Right hindlimb (tissue), 1 donor: ENCODE results near the gene ZBTB2.
"Not testable (repeated sequence)": the region's sequence is repeated elsewhere in the genome, so short reads cannot be mapped to it uniquely, and the experiment has no call there.

Experiments
- DNase-seq: peaks from one replicate; pipeline ENCODE4 v3.0.0-alpha.2; 2018

The ZBTB2 gene

DNA sequence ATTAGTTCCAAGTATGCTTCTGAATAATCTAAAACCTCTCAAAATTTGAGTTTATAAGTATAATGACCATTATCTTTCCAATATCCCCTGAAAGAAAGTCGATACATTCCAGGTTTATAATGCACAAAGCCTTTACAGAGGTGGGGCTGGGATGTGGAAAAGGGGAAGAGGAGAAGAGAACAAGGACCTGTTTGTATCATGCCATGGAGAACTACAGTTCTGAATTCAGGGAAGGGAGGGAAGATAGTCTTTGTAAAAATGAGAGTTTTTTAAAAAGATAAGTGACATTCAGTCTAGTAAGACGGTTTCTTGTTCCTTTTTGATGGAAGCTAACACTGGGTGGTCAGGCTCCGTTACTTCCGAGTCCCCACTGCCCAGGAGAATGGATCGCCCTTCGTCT, 26.1 kb downstream of the ZBTB2 start:
- DNase-seq = no peak

- DNase-seq = no peak
Observed at GRCh38 chr6:151359486-151359885, 31.9 kb downstream of the ZBTB2 start.

DNA sequence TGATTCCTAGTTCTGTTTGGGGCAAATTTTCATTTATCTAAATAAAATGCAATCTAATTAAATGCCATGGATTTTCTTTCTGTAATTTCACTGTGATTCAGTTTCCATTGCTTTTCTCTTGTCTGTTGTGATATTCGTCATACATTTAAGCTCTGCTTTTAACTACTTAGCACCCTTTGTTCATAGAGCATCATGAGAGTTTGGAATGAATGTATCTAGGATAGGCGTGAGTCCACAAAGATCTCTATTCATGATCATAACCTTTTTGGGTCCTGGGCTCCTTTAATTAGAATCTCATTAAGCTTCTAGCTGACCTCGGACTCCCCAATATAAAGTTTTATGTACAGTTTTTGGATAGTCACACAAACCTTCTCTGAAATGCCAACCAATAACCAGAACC, 32.9 kb downstream of the ZBTB2 start:
- no peak for DNase-seq

- no peak for DNase-seq
Observed at GRCh38 chr6:151357758-151358436, 33.5 kb downstream of the ZBTB2 start.

- DNase-seq = not testable (repeated sequence)
Observed at GRCh38 chr6:151356983-151357382, 34.4 kb downstream of the ZBTB2 start.

GRCh38 chr6:151353795-151354194, 37.6 kb downstream of the ZBTB2 start:
- DNase-seq = no peak

- DNase-seq = no peak
Observed at GRCh38 chr6:151352410-151353396, 38.7 kb downstream of the ZBTB2 start.

DNA sequence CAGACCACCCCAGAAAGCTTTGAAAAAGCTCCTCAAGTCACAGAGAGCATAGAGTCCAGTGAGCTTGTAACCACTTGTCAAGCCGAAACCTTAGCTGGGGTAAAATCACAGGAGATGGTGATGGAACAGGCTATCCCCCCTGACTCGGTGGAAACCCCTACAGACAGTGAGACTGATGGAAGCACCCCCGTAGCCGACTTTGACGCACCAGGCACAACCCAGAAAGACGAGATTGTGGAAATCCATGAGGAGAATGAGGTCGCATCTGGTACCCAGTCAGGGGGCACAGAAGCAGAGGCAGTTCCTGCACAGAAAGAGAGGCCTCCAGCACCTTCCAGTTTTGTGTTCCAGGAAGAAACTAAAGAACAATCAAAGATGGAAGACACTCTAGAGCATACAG, 39.6 kb downstream of the ZBTB2 start:
- DNase-seq = no peak

DNA sequence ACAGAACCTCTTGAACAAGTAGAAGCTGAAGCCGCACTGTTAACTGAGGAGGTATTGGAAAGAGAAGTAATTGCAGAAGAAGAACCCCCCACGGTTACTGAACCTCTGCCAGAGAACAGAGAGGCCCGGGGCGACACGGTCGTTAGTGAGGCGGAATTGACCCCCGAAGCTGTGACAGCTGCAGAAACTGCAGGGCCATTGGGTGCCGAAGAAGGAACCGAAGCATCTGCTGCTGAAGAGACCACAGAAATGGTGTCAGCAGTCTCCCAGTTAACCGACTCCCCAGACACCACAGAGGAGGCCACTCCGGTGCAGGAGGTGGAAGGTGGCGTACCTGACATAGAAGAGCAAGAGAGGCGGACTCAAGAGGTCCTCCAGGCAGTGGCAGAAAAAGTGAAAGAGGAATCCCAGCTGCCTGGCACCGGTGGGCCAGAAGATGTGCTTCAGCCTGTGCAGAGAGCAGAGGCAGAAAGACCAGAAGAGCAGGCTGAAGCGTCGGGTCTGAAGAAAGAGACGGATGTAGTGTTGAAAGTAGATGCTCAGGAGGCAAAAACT, 40.1 kb downstream of the ZBTB2 start:
- no peak for DNase-seq

DNA sequence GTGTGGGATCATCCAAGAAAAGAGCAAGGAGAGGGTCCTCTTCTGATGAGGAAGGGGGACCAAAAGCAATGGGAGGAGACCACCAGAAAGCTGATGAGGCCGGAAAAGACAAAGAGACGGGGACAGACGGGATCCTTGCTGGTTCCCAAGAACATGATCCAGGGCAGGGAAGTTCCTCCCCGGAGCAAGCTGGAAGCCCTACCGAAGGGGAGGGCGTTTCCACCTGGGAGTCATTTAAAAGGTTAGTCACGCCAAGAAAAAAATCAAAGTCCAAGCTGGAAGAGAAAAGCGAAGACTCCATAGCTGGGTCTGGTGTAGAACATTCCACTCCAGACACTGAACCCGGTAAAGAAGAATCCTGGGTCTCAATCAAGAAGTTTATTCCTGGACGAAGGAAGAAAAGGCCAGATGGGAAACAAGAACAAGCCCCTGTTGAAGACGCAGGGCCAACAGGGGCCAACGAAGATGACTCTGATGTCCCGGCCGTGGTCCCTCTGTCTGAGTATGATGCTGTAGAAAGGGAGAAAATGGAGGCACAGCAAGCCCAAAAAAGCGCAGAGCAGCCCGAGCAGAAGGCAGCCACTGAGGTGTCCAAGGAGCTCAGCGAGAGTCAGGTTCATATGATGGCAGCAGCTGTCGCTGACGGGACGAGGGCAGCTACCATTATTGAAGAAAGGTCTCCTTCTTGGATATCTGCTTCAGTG, 40.8 kb downstream of the ZBTB2 start:
- no peak for DNase-seq

DNA sequence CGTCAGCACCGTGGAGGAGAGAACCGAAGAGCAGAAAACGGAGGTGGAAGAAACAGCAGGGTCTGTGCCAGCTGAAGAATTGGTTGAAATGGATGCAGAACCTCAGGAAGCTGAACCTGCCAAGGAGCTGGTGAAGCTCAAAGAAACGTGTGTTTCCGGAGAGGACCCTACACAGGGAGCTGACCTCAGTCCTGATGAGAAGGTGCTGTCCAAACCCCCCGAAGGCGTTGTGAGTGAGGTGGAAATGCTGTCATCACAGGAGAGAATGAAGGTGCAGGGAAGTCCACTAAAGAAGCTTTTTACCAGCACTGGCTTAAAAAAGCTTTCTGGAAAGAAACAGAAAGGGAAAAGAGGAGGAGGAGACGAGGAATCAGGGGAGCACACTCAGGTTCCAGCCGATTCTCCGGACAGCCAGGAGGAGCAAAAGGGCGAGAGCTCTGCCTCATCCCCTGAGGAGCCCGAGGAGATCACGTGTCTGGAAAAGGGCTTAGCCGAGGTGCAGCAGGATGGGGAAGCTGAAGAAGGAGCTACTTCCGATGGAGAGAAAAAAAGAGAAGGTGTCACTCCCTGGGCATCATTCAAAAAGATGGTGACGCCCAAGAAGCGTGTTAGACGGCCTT, 41.6 kb downstream of the ZBTB2 start:
- no peak for DNase-seq

- not testable (repeated sequence) for DNase-seq
Observed at GRCh38 chr6:151342750-151343149, 48.6 kb downstream of the ZBTB2 start.

GRCh38 chr6:151341476-151342195, 49.7 kb downstream of the ZBTB2 start:
- no peak for DNase-seq

GRCh38 chr6:151340219-151340978, 51.0 kb downstream of the ZBTB2 start:
- DNase-seq = no peak

DNA sequence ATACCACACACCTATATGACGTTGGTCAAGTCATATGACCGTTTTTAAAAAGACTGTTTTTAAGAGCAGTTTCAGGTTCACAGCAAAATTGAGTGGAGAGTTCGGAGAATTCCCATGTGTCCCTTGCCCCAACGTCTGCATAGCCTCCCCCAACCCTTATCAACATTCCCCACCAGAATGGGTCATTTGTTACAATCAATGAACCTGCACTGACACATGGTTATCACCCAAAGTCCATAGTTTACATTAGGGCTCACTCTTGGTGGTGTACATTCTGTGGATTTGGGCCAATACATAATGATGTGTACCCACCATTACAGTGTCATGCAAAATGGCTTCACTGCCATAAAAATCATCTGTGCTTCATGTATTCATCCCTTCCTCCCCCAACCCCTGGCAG, 52.0 kb downstream of the ZBTB2 start:
- no peak for DNase-seq

DNA sequence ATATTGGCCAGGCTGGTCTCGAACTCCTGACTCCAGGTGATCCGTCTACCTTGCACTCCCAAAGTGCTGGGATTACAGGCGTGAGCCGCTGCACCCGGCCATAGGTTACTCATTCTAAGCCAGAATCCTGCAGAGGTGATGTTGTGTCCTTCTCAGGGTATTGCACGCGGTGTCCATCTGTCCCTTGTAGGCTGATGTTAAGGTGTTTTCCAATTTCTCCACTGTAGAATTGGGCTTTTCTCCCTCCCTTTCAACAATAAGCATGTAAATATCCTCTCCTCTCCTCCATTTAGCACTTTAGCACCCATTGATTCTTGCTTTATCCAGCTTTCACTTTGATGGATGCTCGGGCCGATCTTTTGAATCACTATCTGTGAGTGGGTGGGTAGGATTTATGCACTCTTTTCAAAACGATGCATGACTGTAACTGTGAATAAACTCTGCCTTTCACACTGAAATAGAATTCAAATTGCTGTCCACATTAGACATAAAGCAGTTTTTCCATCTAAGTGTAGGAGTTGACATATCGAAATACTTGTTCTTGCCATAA, 52.6 kb downstream of the ZBTB2 start:
- no peak for DNase-seq

GRCh38 chr6:151335930-151336329, 55.4 kb downstream of the ZBTB2 start:
- DNase-seq = no peak

- peak; percentile 39 for DNase-seq
Observed at GRCh38 chr6:151330130-151330696, 61.1 kb downstream of the ZBTB2 start.

DNA sequence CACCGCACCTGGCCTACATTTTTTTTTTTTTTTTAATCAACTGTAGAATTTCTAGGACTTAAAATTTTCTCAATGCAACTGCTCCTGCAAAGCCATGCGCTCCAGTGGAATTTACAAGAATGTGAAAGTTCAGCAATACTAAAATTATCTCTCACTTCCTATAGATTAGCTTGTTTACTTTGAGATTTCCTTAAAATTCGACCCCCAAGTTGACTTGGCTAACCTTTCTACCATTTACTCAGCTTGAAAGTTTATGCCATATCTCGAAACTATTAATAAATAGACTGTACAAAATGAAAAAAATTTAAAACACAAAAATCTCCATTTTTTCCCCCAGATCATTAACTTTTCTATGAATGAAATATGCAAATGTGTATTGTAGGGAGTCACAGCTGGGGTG, 64.3 kb downstream of the ZBTB2 start:
- DNase-seq = no peak

DNA sequence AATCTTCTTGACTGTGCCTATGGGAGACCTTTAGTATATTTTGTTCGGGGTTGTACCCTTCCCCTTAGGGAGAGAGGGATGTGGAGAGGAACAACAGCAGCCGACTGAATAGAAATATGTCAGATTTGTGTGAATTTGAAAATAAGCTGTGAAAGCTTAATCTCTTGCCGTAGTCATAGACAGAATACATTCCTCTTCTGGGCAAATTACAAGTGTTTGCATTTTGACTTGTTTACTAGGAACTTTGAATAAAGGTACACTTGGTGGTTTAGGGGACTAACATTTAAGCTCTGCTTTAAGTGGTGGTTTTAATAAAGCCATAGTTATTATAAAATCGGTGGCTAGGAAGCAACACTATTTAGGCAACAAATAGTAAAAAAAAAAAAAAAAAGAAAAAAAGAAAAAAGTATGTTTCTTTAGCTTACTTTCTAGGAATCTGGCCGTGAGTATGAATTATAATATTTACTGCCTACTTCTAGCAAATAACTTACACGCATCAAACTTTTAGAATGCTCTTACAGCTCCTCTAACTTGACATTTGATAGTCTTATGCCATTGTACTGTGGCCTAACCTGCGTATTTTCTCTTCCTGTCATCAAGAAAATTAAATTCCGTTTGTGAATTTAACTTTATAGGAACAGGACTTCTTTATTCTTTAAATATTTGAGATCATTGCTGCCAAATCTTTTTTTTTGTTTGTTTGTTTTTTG, 65.1 kb downstream of the ZBTB2 start:
- no peak for DNase-seq
